Calu3 (cell line): ENCODE data around the gene FZD10. TPM values are rescaled to one million over a fixed set of nuclear protein-coding genes. Genes with fewer than 3 reads are reported as not detected.

Experiments
- BruUV-seq: library from RNA; stranded (reverse); fragments of 400-500 nt; replicated peaks from 2 replicates; lab custom pipeline; 2021; lab: Mats Ljungman, UMichigan
- CTCF ChIA-PET: fragments of 300-600 bp; sonication (Branson Sonifier 250); formaldehyde crosslinking; loops from one replicate; lab custom pipeline; 2022; ENCODE audit warnings: antibody characterized with exemption; lab: Charles Lee
- DNase-seq: peaks from one replicate; pipeline ENCODE4 v3.0.0; 2022
- H3K27ac Mint-ChIP-seq: one replicate; pipeline ENCODE4 v1.8.0; 2022; ENCODE audit warnings: mixed read lengths; ENCODE audit not compliant: unreplicated experiment
- H3K27me3 Mint-ChIP-seq: one replicate; pipeline ENCODE4 v1.8.0; 2022; ENCODE audit warnings: mixed read lengths; ENCODE audit not compliant: unreplicated experiment
- H3K36me3 Mint-ChIP-seq: one replicate; pipeline ENCODE4 v1.8.0; 2022; ENCODE audit warnings: mild to moderate bottlenecking, moderate library complexity, mixed read lengths; ENCODE audit not compliant: insufficient read depth, unreplicated experiment
- H3K4me1 Mint-ChIP-seq: one replicate; pipeline ENCODE4 v1.8.0; 2022; ENCODE audit warnings: mild to moderate bottlenecking, low read depth, mixed read lengths; ENCODE audit not compliant: unreplicated experiment
- H3K4me3 Mint-ChIP-seq: one replicate; pipeline ENCODE4 v1.8.0; 2022; ENCODE audit warnings: mild to moderate bottlenecking, low read depth, moderate library complexity, mixed read lengths; ENCODE audit not compliant: unreplicated experiment
- H3K9me3 Mint-ChIP-seq: one replicate; pipeline ENCODE4 v1.8.0; 2022; ENCODE audit warnings: low read depth, mixed read lengths; ENCODE audit not compliant: unreplicated experiment
- intact Hi-C: fragments of 100-400 bp; cut with micrococcal nuclease; formaldehyde crosslinking; loops from one replicate; pipeline ENCODE4 v1.10.0; 2022; ENCODE audit not compliant: unreplicated experiment
- total RNA-seq: library from RNA; stranded (reverse); gene quantifications from 2 replicates; pipeline ENCODE4 v1.2.3, GENCODE V29; 2022
- TF ChIP-seq, protein P1 (sequence below): fragments of 200-600 bp; IDR thresholded peaks from one replicate; pipeline ENCODE4 v1.8.0; 2022; ENCODE audit warnings: antibody characterized with exemption; ENCODE audit not compliant: unreplicated experiment

FZD10 gene
- total RNA-seq, 1 experiment from 2014 or later = not detected

DNA sequence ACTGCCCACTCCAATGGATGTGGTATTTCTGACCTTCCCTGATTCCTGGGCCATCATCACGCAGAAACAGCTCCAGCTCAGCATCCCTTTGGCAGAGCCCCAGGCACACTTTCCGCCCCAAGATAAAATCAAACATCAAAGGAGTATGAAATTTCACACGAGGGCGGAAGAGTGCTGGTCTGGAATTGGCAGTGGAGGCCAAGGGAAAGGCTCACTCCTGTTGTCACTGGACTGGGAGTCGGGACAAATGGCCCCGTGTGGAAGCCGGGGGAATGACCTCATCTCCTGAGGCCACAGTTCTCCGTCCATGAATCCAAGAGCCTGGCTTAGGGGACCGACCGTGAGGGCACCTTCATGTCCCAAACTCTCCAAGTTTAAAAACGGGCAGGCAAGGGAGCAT is 40.9 kb downstream of the FZD10 start:
- H3K4me3 Mint-ChIP-seq = no peak overlapping the region
- H3K4me1 Mint-ChIP-seq = no peaks in the 10 kb centered on the region
- no peak for DNase-seq
- intact Hi-C loops = no loop called here
- no peaks in the 10 kb centered on the region for H3K36me3 Mint-ChIP-seq
- H3K27ac Mint-ChIP-seq = no peak overlapping the region
- CTCF ChIA-PET = interaction anchor here (1.5 kb wide), 1 partner anchor 10 kb away, joined by 3 read pairs; no protein-coding TSS in a partner anchor
- BruUV-seq = no TSS peak
- TF ChIP-seq, protein P1, sequence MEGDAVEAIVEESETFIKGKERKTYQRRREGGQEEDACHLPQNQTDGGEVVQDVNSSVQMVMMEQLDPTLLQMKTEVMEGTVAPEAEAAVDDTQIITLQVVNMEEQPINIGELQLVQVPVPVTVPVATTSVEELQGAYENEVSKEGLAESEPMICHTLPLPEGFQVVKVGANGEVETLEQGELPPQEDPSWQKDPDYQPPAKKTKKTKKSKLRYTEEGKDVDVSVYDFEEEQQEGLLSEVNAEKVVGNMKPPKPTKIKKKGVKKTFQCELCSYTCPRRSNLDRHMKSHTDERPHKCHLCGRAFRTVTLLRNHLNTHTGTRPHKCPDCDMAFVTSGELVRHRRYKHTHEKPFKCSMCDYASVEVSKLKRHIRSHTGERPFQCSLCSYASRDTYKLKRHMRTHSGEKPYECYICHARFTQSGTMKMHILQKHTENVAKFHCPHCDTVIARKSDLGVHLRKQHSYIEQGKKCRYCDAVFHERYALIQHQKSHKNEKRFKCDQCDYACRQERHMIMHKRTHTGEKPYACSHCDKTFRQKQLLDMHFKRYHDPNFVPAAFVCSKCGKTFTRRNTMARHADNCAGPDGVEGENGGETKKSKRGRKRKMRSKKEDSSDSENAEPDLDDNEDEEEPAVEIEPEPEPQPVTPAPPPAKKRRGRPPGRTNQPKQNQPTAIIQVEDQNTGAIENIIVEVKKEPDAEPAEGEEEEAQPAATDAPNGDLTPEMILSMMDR = no peak
- peaks cover 25% of the 10 kb centered on the region for H3K9me3 Mint-ChIP-seq
- no peaks in the 10 kb centered on the region for H3K27me3 Mint-ChIP-seq

DNA sequence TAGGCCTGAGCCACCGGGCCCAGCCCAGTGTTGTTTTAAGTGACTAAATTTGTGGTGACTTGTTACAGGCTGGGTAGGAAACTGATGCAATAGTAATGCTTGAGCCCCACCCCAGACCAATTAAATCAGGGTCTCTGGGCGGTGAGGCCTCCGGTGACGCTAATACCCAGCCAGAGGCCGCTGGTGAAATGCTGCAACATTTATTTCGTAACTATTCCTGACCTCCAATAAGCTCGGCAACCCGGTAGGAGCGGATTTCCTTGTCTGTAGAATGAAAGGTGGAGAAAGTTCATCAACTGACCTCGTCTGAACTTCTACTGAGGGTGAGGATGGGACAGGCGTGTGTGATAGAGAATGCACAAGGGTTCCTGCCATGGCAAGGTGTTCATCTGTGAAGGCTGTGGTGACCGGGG is 42.3 kb downstream of the FZD10 start:
- no peaks in the 10 kb centered on the region for H3K4me1 Mint-ChIP-seq
- TF ChIP-seq, protein P1 = no peak
- H3K27ac Mint-ChIP-seq = no peak overlapping the region
- CTCF ChIA-PET = interaction anchor here (0.6 kb wide), 1 partner anchor 187 kb away, joined by 4 read pairs; no protein-coding TSS in a partner anchor
- peaks cover 22% of the 10 kb centered on the region for H3K9me3 Mint-ChIP-seq
- intact Hi-C loops = no loop called here
- no TSS peak for BruUV-seq
- no peaks in the 10 kb centered on the region for H3K27me3 Mint-ChIP-seq
- H3K36me3 Mint-ChIP-seq = no peaks in the 10 kb centered on the region
- DNase-seq = no peak
- no peak overlapping the region for H3K4me3 Mint-ChIP-seq

DNA sequence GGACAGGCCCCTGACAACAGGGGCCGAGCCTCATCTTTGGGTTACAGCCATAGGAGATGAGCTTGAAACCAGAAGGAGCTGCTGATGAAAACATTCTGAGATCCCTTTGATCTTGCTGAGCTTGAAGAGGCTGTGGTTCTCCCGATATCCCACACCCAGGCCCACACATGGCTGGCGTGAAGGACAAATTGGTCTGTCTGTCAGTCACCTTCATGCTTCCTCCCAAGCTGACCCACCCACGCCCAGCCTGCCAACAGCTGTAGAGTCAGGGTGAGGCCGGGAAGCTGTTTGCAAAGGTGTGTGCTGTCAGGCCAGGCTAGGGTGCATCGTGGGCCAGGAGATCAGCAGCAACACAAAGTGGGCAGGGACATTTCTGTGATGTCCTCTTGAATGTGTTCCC is 43.2 kb downstream of the FZD10 start:
- intact Hi-C loops = no loop called here
- CTCF ChIA-PET = interaction anchor here (0.8 kb wide), 1 partner anchor 11 kb away, joined by 3 read pairs; no protein-coding TSS in a partner anchor
- no peaks in the 10 kb centered on the region for H3K27me3 Mint-ChIP-seq
- H3K4me1 Mint-ChIP-seq = no peaks in the 10 kb centered on the region
- TF ChIP-seq, protein P1 = no peak
- H3K27ac Mint-ChIP-seq = no peak overlapping the region
- H3K9me3 Mint-ChIP-seq = peaks cover 22% of the 10 kb centered on the region
- no peaks in the 10 kb centered on the region for H3K36me3 Mint-ChIP-seq
- DNase-seq = no peak
- no peak overlapping the region for H3K4me3 Mint-ChIP-seq
- BruUV-seq = no TSS peak

DNA sequence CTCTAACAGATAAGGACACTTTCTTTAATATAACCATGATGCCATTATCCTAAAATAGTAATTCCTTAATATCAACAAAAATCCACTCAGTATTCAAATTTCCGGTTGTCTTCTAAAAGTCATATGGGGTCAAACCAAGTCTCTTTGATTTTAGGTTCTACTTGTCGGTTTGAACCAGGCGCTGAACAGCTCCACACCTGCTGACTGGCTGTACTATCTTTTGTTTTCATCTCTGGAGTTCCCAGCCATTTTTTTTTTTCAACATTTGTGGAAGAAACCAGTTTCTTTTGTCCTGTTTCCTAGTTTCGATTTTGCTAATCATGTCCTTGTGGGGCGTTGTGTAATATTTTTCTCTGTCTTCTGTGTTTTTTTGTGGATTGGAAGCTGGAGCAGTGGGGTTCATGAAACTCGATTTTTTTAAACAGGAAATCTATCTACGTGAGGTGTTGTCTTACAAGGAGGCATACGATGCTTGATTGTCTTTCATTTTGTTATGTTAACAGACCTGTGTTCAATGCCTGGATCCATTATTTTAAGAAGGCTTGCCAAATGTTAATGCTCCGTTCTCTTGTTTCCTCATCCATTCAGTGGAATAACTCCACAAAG is 50.2 kb downstream of the FZD10 start:
- Mint-ChIP-seq H3K9me3 (peaks cover 26% of the 10 kb centered on the region), H3K4me1 (no peaks in the 10 kb centered on the region), H3K27me3 (no peaks in the 10 kb centered on the region), H3K4me3 (no peak overlapping the region), H3K36me3 (no peaks in the 10 kb centered on the region), H3K27ac (no peak overlapping the region)
- DNase-seq = no peak
- TF ChIP-seq, protein P1 = no peak
- intact Hi-C loops = no loop called here
- no TSS peak for BruUV-seq
- CTCF ChIA-PET = interaction anchor here (0.9 kb wide), 1 partner anchor 9 kb away, joined by 3 read pairs; no protein-coding TSS in a partner anchor
